Prostate gland (tissue), 2 donors: ENCODE results near the gene SERPINC1.
A peak's percentile ranks its signal among the peaks of the same experiment; 100 is the strongest.

Experiments
- POLR2A ChIP-seq: fragments of 450-650 bp; IDR thresholded peaks from one replicate; pipeline ENCODE4 v1.6.1; 2016; ENCODE audit warnings: antibody characterized with exemption, mild to moderate bottlenecking
- POLR2AphosphoS5 ChIP-seq: sonication (generic); formaldehyde crosslinking; IDR thresholded peaks from one replicate; pipeline ENCODE4 v1.6.1; 2017; ENCODE audit warnings: antibody characterized with exemption
- TF ChIP-seq, protein P1 (sequence below), 4 experiments: fragments of 200-600 bp in 2 of 4; fragments of 450-650 bp in 2 of 4; sonication (generic) in 2 of 4; IDR thresholded peaks; 1 replicate in 3 of 4; 2 replicates in 1 of 4; pipeline ENCODE4 v1.5.1; 2016 to 2019; ENCODE audit warnings: antibody characterized with exemption in 4 of 4, mild to moderate bottlenecking in 2 of 4, moderate library complexity in 2 of 4

DNA sequence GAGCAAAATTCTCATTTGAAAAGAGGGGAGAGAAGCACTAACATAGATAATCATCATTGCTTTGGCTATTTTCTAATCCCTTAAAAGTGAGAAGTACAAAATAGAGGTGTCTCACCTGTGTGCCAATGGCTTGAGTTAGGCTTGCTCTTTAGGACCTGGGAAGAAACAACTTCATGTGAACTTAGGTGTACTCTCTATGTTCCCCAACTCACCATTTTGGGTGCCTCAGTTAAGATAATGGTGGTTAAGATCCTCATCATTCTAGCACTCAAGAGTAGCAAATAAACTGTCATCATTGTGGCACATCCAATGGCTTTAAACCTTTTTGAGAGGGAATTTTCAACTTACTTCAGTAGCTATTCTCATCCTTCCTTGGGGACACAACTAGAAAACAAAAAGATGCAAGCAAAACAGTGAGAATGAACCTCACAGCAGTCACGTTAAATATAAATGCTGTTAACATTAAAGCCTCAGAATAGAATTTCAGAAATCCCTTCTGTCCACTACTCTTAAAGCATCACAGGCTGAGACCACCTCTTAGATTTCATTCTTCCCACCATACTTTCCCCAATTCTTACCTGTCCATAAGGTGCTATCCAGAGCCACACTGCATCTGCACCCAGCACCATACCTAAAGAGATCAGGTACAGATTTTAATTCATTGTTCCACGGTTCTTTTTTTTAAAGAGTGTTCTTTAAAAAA, 50.6 kb downstream of the SERPINC1 start:
- TF ChIP-seq, protein P1, sequence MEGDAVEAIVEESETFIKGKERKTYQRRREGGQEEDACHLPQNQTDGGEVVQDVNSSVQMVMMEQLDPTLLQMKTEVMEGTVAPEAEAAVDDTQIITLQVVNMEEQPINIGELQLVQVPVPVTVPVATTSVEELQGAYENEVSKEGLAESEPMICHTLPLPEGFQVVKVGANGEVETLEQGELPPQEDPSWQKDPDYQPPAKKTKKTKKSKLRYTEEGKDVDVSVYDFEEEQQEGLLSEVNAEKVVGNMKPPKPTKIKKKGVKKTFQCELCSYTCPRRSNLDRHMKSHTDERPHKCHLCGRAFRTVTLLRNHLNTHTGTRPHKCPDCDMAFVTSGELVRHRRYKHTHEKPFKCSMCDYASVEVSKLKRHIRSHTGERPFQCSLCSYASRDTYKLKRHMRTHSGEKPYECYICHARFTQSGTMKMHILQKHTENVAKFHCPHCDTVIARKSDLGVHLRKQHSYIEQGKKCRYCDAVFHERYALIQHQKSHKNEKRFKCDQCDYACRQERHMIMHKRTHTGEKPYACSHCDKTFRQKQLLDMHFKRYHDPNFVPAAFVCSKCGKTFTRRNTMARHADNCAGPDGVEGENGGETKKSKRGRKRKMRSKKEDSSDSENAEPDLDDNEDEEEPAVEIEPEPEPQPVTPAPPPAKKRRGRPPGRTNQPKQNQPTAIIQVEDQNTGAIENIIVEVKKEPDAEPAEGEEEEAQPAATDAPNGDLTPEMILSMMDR (IDR thresholded peaks at IDR 0.05) = peak in 1 of 4 experiments; percentile 5
- no peak for TF ChIP-seq POLR2A
- no peak for TF ChIP-seq POLR2AphosphoS5
